ENCODE results near the gene SNAPC4. TPM values are rescaled to one million over a fixed set of nuclear protein-coding genes. Genes with fewer than 3 reads are reported as not detected.

The SNAPC4 gene
- total and polyA plus RNA-seq, 9 of the 15 experiments (the other 6 are each of a cell fraction or from before 2014, with no cell fraction given) = 0.21 to 21.8 (median 8.8) TPM

- no peak for TF ChIP-seq RAD21 (CRISPR knock-in tag; conservative IDR thresholded peaks at IDR 0.05 in 1 of 2, IDR thresholded peaks at IDR 0.05 in 1 of 2)
- TF ChIP-seq GTF2F1 (IDR thresholded peaks at IDR 0.05; ENCODE audit: low read depth, low read length) = 0 out of 2 replicates have a peak, but pooled peaks have one; percentile 8
- no peak for TF ChIP-seq ZNF707 (CRISPR knock-in tag; conservative IDR thresholded peaks at IDR 0.05)
- TF ChIP-seq KLF10 (CRISPR knock-in tag; IDR thresholded peaks at IDR 0.05) = no peak
- no peak for TF ChIP-seq CBFA2T3 (IDR thresholded peaks at IDR 0.05)
- peak; percentile 59 for TF ChIP-seq NKRF (IDR thresholded peaks at IDR 0.05; ENCODE audit: borderline replicate concordance)
- TF ChIP-seq MAX (CRISPR knock-in tag; IDR thresholded peaks at IDR 0.05) = peak; percentile 80
- TF ChIP-seq ZNF511 (CRISPR knock-in tag; IDR thresholded peaks at IDR 0.05) = peak; percentile 87; the same call in 1 of the 2 replicates
- no peak for TF ChIP-seq GTF2B (IDR thresholded peaks at IDR 0.05; ENCODE audit: extremely low read depth, insufficient read length)
- no peak for TF ChIP-seq NR4A1 (CRISPR knock-in tag; IDR thresholded peaks at IDR 0.05)
- TF ChIP-seq NR4A1 (tag; IDR thresholded peaks at IDR 0.05) = no peak
- no peak for TF ChIP-seq DPF2 (IDR thresholded peaks at IDR 0.05)
- no peak for TF ChIP-seq MLLT1 (IDR thresholded peaks at IDR 0.05)
- TF ChIP-seq SMARCB1 (IDR thresholded peaks at IDR 0.05; ENCODE audit: insufficient read length, low read depth) = no peak
- TF ChIP-seq HDAC1 (IDR thresholded peaks at IDR 0.05) = peak in 1 of 2 experiments; percentile 64; a peak in 2 of 4 replicates
- no peak for TF ChIP-seq RBM22 (IDR thresholded peaks at IDR 0.05; ENCODE audit: low read depth, low read length, poor library complexity, severe bottlenecking)
- TF ChIP-seq GATAD2B (IDR thresholded peaks at IDR 0.05; ENCODE audit: borderline replicate concordance) = no peak
- TF ChIP-seq ZNF592 (IDR thresholded peaks at IDR 0.05) = peak; percentile 72
Measured at GRCh38 chr9:136409557-136410455, 9.8 kb upstream of the SNAPC4 start (continued).
